GM19468 (cell line): ENCODE data around the gene TLL2.

ENCODE experiments used
- ATAC-seq: cut with Tn5 transposase; IDR thresholded peaks from one replicate; pipeline ENCODE4 v1.9.1; 2021; ENCODE audit warnings: mild to moderate bottlenecking, moderate library complexity, moderate number of reproducible peaks; ENCODE audit not compliant: unreplicated experiment; ENCODE audit errors: extremely low read depth

The TLL2 gene

DNA sequence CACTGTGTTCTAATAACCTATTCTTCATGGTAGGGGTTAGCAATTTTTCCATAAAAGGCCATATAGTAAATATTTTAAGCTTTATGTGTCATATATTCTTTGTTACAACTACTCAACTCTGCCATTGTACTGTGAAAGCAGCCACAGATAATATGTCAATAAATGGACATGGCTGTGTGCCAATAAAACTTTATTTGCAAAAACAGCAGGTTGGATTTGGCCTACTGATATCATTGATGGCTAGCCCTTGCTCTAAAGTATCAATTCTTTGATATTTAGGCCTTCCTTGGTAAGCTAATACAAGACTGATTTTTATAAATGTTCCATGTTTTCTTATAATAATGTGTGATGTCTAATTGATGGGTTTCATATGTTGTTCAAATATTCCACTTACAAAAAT is 77.7 kb downstream of the TLL2 start:
- ATAC-seq: no peak

DNA sequence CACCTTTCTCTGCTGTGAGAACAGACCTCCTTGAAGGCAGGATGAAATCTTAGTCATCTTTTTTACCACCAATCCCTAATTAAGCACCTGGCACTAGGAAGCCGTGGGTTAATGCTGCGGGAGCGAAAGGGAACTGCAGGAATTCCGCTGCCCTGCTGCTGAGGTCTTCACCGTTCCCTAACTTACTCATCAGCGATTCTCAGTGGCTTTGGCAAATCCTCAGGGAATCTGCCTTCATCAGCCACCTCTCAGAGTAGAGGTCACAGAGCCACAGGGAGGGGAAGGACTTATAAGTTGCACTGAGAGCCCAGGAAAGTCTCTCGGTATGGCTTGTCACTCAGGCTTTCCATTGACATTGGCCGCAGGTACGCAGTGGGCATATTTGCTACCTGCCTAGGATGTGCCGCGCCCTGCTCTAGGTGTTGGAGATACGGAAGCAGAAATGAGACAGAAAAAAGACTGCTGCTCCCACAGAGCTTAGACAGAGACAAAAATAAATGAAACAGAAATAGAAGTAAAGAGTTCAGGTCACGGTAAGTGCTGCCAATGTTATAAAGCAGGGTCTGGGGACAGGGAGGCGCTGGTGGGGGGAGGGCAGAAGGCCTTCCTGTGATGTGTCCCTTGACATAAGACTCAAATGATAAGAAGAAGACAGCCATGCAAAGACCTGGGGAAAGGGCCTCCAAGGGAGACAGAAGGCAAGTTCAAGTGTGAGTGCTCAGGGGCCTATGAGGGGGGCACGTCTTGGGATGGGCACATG is 82.3 kb downstream of the TLL2 start:
- ATAC-seq: no peak

DNA sequence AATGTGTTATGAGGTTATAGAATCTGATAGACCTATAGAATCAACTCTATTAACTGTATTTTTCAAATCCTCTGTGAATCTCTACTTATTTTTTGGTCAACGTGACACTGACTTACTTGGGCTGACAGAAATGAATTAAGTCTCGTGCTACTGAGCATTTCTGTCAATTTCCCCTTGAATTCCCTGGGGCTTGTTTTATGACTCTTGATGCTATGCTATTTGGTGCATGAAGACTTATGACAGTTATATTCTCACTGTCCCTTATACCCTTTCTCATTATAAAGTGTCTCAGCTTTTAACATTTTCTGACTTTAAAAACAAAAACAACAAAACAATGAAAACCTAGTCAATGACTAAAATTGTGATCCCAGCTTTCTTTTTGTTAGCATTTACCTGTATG is 86.4 kb downstream of the TLL2 start:
- ATAC-seq: no peak

DNA sequence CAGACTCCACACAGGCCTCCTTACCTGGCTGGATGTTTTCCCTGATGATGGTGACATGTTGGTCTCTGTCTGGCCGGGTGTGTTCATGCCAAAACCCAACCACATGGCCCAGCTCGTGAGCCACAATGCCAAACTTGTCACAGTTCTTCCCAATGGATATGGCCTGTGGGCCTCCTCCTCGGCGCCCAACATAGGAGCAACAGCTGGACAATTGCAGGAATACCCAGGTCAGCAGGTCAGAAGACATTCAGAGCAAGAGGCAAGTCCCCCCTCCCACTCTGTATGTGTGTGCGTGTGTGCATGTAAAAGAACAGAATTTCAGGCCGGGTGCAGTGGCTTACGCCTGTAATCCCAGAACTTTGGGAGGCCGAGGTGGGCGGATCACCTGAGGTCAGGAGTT is 91.2 kb downstream of the TLL2 start:
- ATAC-seq: no peak

DNA sequence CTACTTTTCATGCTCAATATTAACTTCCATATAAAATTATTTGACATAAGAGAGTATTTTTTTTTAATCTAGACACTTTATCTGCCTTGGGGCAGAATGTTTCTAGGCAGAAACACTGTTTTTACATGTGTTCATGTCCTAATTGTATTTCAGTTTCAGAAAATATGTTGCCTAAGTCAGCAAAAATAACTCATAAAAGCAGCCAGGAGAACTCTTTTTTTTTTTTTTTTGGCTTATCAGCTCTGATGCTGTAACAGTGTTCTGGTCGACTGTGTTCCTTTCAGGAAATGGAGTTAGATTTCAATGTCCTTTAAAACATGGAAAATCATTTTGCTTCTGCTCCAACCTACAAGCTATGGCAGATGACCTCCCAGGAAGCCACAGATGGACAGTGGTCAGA is 91.7 kb downstream of the TLL2 start:
- no peak for ATAC-seq

DNA sequence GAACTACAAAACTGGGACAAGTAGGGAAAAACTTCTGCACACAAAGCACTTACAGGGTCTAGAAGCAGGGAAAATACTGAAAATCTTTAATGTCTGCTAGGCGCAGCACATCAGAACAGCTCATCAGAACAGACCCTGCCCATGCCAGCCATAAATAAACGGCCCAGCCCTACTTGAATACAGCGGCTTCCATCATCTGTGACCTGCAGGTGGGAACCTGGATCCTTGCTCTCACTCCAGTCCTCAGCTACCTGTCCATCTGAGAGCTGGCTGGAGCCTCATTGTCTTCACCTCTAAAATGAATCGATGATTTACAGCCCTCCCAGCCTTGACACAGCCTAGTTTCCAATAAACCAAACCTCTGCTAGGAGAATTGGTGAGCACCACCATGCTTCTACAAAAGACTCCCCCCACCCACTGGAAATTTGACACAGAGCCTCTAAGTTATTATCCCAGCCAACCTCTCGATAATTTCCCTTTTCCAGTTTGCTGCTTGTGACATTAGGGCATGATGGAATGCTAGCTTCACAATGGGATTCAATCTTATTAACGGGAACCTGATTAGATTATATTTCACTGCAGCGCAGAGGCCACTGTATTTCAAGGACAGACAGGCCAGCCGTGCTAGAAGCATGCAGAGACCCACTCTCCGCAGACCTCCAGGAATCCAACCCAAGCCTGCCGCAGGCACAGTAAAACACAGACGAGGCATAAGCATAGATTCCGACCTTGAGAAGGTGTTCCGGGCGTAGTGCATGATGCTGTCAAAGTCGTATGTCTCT is 93.3 kb downstream of the TLL2 start:
- no peak for ATAC-seq

DNA sequence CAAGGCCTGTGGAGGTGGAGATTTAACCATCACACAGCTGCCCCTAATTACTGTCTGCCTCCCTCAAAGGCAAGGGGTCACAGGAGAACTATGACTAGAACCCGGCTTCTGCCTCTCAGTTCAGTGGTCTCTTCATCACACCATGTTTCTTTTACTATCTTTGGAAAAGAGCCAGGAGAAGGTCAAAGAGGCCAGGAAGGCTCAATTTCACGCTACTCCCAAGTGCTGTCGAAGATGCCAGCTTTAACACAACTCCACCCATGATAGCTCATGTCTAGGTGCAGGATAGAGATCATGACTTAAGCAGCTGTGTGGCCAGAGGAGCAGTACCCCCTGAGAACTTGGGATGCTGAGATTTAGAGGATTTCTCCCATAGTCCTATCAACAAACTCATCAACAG is 94.4 kb downstream of the TLL2 start:
- no peak for ATAC-seq

DNA sequence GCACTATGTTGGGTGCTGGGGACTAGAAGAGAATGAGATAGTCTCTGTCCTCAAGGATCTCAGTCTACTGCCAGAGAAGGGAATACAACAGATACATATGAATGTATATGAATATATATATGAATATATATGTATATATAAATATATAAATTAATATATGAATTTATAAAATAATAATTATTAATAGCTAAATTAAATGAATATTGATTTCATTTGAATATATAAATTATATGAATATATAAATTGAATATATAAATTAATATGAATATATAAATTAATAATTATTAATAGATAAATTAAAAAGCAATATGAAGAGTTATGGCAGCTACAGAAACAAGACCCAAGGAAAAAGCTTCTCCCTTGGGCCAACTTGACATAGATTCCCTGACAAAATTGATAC is 95.1 kb downstream of the TLL2 start:
- no peak for ATAC-seq

DNA sequence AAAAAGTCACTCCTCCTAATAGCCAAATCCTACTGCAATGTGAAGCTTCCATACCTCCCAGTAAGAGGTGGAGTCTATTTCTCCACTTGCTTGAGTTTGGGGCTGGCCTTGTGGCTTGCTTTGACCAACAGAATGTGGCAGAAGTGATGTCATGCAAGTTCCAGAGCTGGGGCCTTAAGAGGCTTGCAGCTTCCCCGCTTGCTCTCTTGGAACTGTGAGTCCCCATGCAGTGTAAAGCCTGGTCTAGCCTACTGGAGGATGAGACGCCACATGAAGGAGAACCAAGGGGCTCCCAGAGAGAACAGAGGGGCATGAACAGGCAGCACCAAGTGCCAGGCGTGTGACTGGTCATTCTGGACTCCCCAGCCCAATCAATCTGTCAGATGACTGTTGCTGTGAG is 96.3 kb downstream of the TLL2 start:
- ATAC-seq: no peak

DNA sequence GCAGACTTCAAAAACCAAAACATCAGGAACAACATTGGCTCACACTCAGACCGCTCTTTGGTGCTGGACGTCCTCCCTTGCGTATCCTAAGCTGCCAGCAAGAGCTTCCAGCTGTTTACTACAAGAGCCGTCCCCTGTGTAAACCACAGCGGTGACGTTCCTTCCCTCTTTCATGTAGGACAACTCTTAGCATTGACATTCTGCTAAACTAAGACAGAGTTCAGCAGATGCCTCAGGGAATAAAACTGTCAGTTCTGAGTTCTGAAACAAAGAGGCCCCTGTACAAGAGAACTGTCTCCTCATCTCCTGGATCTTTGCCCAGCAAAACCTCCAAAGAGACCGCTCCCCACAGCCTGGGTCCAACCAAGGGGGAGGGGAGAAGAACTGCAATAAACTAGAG is 97.1 kb downstream of the TLL2 start:
- no peak for ATAC-seq

DNA sequence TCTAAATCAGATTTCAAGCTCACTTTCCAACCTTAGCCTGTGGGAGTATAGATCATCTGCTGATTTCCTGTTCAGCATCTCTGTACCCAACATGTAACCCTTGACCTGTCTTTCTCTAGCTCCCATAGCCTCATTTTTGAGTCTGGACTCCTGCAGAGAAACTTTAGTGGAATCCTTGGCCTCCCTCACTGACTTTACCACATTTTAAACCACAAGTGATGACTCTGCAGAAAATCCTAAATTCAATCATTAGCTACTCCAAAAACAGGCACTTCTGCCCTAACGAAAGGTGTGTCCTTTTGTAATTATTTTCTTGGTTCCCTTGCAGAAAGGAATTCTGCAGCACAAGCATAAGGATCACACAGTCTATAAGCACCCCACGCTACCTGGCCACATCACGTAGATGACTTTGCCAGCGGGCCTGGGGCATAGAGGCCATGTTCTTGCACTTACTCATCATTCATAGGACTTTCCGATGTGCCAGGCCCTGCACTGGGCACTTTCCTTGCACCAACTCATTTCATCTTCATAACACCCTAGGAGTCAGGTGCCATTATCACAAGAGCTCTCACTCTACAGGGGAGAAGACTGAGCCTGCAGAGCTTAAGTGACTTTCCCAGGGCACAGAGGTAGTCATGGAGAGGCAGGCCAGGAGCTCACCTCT is 97.7 kb downstream of the TLL2 start:
- no peak for ATAC-seq

DNA sequence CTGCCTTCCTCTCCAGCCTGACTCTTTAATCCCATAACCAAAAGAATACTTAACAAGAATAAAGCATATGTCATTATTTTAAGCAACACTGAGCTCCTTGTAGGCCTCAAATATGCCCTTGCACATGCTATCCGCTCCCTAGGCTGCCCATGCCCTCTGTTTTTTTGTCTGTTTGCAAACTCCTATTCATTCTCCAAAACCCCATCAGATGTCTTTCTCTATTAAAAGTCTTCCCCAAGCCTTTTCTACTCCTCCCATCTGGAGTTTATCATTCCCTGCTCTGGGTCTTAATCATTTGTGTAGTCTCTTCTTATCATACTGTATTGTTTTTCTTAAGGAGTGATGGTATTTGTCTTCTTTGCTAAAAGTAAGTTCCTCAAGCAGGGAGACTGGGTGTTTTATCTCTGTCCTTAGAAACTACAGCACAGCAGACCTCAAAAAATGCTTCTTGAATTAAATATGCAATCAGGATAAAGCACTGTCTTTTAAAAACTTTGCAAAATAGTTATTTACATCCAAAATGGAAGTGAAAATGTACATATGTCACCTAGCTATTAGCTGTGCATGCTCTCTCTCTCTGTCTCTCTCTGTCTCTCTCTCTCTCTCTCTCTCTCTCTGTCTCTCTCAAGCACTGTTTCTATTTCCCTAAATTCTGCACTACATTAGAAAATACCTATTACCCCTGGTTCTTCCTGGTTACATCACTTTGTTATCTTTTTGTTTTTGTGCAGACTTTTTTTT is 98.4 kb downstream of the TLL2 start:
- no peak for ATAC-seq

DNA sequence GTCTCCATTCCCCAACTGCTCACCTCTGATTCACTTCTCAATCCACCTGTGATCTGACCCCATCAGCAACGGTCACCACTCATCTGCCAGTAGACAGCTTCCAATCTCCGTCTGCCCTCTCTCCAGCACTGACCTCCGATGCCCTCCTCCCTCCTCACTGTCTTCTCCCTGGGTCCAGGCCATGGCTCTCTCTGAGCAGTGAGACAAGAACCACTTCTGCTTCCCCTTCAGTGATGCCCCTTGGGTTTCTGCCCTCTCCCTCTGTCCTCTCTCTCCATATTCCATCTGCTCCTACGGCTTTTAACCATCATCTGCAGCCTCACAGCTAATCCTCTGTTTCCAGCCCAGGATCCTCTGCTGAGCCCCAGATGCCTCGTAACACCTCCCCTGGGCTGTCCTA is 99.4 kb downstream of the TLL2 start:
- ATAC-seq: no peak

DNA sequence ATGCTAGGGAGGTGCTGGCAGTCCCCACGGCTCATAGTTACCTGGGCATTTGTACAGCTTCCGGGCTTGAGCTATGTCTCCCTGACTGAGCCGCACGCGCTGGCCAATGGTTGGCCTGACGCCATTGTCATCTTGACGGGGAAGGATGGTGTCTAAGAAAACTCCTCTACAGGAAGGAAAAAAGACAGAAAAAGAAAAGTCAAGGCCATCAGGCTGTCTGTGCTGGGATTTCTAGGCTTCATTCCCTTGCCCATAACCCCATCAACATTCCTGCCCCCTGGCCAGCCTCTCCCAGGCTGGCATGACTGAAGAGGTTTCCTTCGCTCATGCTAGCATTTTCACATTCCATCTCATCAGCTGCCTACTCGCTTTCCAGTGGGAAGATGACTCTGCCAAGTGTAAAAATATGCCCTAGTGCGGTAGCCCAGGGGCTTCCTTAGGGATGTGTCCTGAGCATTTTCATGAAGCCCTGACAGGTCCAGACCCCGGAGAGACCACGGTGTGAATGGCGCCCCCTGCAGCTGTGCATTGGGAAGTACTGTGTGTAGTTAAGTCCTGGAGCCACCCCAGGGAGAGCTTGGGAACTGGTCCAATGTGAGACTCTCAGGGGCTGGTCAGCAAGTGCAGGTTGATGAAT is 100.5 kb downstream of the TLL2 start:
- ATAC-seq: no peak

DNA sequence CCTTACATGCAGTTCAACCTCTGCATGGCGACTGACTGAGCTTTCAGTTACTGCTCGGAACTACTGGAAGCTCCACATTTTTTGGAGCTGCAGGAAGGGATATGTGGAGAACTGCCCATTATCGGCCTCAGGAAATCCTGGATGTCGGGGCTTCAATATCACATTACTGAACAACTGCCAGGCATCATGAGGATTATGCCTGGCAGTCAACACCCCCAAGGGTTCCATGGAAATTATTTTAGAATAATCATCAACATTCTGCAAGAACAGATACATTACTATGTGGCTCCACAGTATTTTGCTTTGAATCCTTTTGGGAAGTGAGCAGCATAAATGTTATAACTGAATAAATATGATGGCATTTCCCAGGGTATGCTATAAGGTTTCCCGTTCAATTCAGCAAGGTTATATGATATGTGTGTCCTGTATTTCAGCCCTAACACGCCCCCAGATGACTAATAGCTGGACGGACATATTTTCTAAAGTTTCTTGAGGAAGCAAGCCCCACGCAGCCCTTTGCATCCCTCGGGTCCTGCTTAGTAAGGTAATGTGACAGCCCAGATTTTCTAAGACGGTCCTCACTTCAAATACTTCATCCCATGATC is 101.9 kb downstream of the TLL2 start:
- no peak for ATAC-seq

DNA sequence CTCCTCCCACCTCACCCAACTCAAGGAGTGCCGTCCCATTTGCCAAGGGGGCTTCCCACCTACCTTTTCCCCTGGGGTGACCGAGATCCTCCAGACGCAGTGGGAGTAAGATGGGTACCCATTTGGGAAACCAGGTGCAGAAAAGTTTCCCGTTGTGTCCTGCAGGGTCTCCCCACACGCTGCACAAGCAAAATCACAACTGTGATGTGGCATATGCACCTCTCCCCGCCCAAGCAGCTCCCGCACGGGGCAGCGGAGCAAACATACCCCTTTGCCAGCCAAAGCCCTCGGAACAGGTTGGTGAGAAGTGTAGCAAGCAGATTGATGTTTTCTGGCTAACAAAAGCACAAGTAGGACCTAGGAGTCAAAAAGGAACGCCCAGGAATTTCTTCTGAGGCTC is 103.4 kb downstream of the TLL2 start:
- no peak for ATAC-seq

DNA sequence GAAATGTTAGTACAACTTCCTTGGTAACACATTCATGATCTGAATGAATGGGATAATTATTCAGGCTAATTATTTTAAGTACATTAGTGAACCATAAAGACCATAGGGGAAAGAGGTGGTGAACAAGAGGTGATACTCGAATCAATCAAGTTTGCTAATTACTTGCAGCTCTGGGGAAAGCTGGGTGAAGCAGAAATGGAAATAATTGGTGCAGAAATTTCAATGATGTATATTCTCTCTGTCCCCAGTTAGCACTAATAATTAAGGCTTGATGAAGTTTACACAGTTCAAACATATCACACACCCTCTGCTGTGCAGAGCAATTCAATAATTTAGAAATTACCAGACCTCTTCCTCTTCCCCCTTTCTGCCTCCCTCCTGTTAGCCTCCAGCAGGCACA is 105.5 kb downstream of the TLL2 start:
- no peak for ATAC-seq

DNA sequence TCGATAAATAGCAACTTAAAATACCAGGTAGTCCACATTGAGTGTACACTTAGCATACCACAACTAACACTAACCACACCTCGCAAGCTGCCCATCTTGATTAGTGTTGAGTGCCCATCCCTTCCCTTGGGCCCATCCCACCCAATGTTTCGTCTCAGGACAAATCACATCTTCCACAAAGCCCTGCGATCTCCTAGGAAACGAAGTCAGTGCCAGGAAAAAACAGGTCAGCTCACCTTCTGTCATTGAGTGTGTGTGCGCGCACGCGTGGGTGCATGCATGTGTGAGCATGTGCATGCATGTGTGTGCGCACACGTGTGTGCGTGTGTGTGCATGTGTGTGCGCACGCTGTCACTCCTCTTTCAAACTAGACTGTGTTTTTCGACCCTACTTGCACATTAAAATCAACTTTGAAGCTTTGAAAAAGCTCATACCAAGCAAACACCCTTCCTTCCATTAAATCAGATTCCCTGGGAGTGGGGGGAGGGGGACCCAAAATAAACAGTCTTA is 106.1 kb downstream of the TLL2 start:
- no peak for ATAC-seq

DNA sequence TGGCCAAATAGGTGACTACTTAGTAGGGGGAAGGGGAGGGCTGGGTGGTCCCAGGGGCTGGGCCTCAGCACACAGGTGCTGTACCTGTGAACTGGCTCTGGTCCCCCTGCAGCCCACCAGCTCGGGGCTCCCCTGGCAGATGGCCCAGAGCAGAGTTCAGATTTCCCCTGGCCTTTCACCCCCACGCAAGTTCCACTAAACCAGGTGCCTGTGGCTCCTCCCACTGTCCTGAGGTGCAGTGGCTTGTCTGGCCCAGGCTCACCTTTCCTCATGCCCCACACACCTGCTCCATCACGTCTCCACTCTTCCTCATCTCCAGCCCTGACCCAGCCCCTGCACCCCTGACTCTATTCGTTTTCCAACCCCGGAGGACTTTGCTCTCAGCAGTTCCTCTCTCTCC is 107.6 kb downstream of the TLL2 start:
- no peak for ATAC-seq
